ENCODE data around the gene ADORA2A.
"Not testable (repeated sequence)": the region's sequence is repeated elsewhere in the genome, so short reads cannot be mapped to it uniquely, and the experiment has no call there.

The ADORA2A gene

DNA sequence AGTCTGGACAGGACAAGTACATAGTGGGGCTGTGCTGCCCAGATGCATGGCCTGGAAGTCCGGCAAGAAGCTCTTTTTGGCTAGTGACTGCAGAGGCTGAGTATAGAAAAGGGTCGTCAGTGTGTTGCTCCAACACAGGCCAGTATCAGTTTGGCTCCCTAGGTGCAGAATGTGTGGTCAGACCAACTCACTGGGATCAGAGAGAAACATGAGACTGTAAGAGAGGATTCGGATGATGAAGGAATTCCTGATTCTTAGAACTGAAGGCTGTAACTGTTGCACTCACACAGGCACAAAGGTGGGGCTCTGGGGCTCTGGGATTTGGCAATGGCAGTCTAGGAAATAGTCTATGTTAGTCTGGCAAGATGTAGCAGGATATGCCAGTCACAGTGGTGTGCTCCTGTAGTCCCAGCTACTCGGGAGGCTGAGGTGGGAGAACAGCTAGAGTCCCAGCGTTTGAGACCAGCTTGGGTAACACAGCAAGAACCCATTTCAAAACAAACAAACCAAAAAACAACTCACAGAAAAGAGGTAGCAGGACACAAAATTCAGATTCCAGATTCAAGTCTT is 56.7 kb downstream of the ADORA2A start:
- H3K9me3 ChIP-seq = no peaks in the 10 kb centered on the region
- no peak for TF ChIP-seq CTCF (IDR thresholded peaks at IDR 0.05; ENCODE audit: low read depth, low read length)

DNA sequence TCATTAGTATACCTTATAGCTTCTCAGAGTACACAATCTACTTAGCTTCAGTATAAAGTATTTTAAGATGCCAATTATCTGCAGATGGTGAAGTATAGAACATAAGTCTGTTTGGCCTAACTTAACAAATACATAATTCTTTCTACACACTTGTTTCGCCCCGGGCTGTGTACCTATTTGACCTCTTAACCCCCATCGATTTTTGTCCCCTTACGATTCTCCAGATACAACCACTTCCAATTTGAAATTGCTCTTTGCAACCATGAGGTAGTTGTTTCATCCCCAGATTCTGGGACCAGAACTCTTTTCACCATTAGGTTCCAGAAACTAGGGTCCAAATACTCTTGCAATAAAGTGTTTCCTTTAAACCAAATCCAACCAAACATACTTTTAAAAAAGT is 57.8 kb downstream of the ADORA2A start:
- no peak overlapping the region for H3K4me3 ChIP-seq (ENCODE audit: low read depth, low read length)
- H3K36me3 ChIP-seq = no peaks in the 10 kb centered on the region
- H3K27me3 ChIP-seq = no peaks in the 10 kb centered on the region
- peaks cover 5% of the 10 kb centered on the region for H3K4me1 ChIP-seq
- no peaks in the 10 kb centered on the region for H3K9me3 ChIP-seq
- TF ChIP-seq CTCF (IDR thresholded peaks at IDR 0.05; ENCODE audit: low read depth, low read length) = no peak
- no peak for DNase-seq

More for the DNA sequence above, 56.7 kb downstream of the ADORA2A start:
- H3K27me3 ChIP-seq = no peaks in the 10 kb centered on the region
- no peaks in the 10 kb centered on the region for H3K36me3 ChIP-seq
- DNase-seq = no peak
- no peak overlapping the region for H3K4me3 ChIP-seq (ENCODE audit: low read depth, low read length)
- H3K4me1 ChIP-seq = peaks cover 5% of the 10 kb centered on the region

GRCh38 chr22:24485608-24486007 is 58.2 kb downstream of the ADORA2A start:
- peak; percentile 69 for TF ChIP-seq CTCF (IDR thresholded peaks at IDR 0.05; ENCODE audit: low read depth, low read length)
- H3K4me1 ChIP-seq = peaks cover 5% of the 10 kb centered on the region
- H3K9me3 ChIP-seq = no peaks in the 10 kb centered on the region
- no peaks in the 10 kb centered on the region for H3K36me3 ChIP-seq
- no peaks in the 10 kb centered on the region for H3K27me3 ChIP-seq
- DNase-seq = peak; percentile 29
- no peak overlapping the region for H3K4me3 ChIP-seq (ENCODE audit: low read depth, low read length)

DNA sequence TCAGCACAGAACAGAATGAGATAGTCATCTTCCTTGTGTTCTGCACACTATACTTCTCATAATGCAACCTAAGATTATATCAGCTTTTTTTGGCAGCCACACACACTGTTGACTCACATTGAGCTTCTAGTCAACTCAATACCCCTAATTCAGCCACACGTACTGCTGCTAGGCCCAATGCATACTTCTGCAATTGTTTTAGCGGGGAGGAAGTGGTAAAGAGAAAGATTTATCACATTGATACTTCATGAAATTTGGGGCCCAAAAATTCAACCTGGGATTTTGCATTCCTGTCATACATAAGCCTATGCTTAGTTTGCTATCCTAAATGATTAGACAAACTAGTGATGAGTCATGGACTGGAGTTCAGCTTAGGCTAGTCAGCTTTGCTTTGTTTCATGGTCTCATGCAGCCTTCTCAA is 59.1 kb downstream of the ADORA2A start:
- no peaks in the 10 kb centered on the region for H3K36me3 ChIP-seq
- peaks cover 5% of the 10 kb centered on the region for H3K4me1 ChIP-seq
- no peak overlapping the region for H3K4me3 ChIP-seq (ENCODE audit: low read depth, low read length)
- no peak for DNase-seq
- H3K9me3 ChIP-seq = no peaks in the 10 kb centered on the region
- TF ChIP-seq CTCF (IDR thresholded peaks at IDR 0.05; ENCODE audit: low read depth, low read length) = no peak
- H3K27me3 ChIP-seq = no peaks in the 10 kb centered on the region

DNA sequence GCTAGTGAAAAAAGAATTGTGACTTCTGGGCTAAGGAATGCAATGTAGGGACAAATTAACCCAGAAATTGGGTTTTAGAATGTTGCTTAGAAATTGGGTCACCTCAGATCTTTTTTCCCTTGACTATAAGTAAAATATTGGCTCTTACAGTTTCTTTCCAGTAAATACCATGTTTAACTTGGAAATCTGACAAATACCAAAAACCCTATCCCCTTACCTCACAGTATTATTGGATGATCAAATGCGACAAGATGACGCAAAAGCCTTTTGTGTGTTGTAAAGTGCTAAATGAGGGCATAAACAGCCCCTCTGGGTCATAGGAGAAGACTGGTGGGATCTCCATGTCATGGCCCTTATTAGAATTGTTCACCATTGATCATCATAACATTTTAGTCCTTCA is 61.6 kb downstream of the ADORA2A start:
- Histone ChIP-seq H3K27me3 (no peaks in the 10 kb centered on the region), H3K36me3 (no peaks in the 10 kb centered on the region), H3K4me3 (ENCODE audit: low read depth, low read length) (no peak overlapping the region), H3K4me1 (peaks cover 5% of the 10 kb centered on the region; the same call in 1 of the 2 replicates), H3K9me3 (no peaks in the 10 kb centered on the region)
- no peak for DNase-seq
- no peak for TF ChIP-seq CTCF (IDR thresholded peaks at IDR 0.05; ENCODE audit: low read depth, low read length)

DNA sequence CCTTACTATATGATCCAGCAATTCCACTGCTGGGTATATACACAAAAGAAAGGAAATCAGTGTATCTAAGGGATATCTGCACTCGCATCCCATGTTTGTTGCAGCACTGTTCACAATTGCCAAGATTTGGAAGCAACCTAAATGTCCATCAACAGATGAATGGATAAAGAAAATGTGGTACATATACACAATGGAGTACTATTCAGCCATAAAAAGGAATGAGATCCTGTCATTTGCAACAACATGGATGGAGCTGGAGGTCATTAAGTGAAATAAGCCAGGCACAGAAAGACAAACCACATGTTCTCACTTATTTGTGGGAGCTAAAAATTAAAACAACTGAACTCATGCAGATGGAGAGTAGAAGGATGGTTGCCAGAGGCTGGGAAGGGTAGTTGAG is 62.0 kb downstream of the ADORA2A start:
- not testable (repeated sequence) for H3K36me3 ChIP-seq; H3K4me1 ChIP-seq; H3K4me3 ChIP-seq (ENCODE audit: low read depth, low read length); H3K27me3 ChIP-seq; H3K9me3 ChIP-seq; DNase-seq

Measured in BE2C (cell line).